Stimulated activated CD8-positive, alpha-beta memory T cell treated with anti-CD3 and anti-CD28 coated beads, Interleukin-2, amount 100 ng/mL, for 48 hours (primary cell): ENCODE data around the gene FNDC11.
A peak's percentile ranks its signal among the peaks of the same experiment; 100 is the strongest.
"Not testable (repeated sequence)": the region's sequence is repeated elsewhere in the genome, so short reads cannot be mapped to it uniquely, and the experiment has no call there.

Experiments used
- DNase-seq, 2 donors: peaks; one replicate each; pipeline ENCODE4 v3.0.0-alpha.2; 2020; ENCODE audit warnings: low read depth in 2 of 2

FNDC11 gene

DNA sequence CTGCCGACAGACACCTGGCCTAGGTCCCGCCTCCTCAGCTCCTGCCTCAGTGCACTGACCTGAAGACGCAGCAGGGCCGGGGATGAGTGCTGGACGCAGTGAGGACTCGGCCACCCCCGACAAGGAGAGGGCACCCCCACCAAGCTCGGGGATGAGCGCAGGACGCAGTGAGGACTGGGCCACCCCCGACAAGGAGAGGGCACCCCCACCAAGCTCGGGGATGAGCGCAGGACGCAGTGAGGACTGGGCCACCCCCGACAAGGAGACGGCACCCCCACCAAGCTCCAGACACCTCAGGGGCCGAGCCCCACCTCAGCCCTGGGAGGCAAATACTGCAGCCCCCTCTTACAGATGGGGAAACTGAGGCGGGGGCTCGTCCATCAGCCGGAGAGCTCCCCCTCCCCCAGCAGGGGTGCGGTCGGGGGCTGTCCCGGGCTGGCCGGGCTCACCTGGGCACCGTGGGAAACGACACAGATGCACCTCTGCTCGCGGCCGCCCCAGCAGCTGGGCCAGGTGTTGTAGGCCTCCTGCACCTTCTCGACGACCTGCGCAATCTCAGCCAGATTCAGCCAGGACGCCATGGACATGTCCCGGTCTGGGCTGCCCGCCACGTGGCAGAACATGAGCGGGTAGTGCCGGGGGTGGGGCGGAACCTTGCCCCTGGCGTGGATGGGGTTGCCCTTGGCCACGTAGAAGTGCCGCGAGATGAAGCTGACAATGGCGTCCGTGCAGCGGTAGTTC lies 12.6 kb downstream of the FNDC11 start:
- no peak for DNase-seq

DNA sequence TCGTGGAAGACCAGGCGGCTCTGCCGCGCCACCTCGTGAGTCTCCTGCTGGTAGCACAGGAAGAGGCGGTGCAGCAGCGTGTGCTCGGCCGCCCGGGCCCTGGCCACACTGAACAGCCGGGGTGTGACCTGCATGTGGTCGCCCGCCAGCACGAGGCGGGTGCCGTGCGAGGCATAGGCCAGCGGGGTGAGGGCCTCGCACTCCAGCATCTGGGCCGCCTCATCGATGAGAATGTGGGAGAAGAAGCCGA lies 13.1 kb downstream of the FNDC11 start:
- no peak for DNase-seq

DNA sequence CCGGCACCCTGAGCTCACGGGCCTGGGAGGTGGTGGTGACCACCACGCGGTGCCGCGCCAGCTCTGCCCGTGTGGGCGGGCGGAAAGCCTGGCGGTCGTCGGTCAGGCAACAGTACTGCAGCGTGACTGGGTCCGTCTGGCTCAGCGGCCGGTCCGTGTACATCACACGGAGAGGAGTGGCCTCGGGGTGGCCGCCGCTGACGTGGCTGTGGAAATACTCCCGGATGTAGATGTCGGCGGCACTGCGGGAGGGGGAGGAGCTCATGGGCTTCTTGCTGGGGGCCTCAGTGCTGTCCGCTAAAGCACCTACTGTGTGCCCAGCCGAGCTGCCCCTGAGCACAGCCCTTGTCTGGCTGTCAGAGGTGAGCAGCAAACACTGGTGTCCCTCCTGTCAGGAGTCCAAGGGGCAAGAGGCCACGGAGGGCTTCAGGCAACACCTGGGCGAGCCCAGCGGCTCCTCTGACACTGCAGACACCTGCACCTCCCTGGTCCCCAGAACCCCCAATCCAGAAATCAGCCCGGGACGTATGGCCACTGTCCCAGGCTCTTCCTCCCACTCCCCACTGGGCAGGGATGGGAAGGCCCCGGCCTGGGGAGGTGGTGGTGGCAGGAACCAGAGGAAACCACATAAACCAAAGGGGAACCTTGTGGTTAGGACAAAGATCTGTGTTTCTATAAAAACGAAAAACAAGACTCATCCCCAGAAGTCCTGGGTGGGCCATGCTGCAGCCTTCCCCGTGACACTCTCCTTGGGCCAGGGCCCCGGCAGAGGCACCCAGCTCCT lies 13.6 kb downstream of the FNDC11 start:
- peak; percentile 39 to 46 for DNase-seq

DNA sequence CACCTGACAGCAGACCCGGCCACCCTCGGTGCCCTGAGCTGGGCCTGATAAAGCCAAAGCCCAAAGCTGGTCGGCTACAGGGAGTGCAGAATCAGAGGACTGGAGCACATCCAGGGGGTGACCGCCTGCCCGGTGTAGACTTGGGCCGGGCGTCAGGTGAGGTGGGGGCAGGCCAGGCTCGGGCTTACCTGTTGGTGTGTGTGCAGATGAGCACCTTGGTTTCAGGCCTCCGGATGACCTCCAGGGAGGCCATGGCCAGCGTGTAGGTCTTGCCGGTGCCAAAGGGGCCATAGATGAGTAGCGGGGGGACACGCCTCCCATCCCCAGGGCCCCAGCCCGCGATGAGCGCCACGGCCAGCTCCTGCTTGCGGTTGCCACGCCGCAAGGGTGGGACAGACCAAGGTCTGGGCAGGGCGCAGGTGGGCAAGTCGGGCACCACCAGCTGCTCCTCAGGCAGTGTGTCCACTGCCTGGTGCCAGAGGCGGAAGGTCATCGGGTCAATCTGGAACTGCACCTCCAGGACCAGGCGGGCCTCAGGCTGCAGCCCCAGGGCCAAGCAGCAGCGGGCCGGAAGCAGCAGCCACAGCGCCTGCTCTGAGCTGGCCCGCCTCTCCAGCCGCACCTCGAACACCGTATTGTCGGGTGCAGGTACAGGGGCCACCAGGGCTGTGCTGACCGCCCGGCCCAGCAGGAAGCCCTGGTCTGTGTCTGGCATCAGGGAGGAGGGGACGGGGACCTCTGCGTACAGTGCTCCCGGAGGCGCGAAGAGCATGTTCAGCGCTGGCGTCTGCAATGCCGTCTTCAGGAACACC lies 14.4 kb downstream of the FNDC11 start:
- no peak for DNase-seq

DNA sequence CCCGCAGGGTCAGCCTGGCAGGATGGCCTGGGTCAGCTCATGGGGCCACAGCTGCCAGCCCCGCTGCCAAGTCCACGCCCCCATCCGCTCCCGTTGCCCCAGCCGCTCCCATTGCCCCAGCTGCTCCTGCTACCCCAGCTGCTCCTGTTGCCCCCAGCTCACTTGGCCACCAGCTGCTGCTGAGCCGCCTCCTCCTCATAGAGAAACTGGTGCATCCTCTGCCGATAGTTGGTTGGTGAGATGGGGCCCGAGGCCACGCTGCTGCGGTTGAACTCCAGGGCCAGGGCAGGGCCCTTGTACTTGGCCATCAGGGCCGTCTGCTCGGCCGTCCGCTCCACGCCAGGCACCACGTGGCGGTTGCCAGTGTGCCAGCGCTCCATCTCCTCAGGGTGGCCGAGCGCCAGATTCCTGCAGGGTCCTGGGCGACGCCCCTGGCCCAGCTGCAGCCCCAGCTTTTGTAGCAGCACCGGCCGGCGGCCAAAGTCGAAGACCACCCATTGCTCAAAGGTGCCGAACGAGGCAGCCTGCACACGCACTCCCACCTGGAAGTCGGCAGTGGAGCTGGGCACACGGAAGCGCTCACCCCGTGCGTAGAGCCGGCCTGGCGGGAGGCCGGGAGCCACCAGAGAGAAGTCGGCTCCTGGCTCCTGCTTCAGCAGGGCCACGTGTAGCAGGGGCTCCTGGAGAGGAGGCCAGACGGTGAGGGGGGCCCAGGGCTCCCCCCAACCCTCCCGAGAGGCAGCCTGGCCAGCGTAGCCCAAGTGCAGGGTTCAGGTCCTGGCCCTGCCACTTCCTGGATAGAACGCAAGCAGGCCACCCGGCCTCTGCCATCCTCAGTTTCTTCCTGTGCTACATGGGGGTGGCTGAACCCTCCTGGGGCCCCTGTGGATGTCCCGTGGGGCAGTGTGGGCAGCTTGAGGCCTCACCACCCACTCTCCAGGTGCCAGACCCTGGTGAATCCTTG lies 15.3 kb downstream of the FNDC11 start:
- no peak for DNase-seq

DNA sequence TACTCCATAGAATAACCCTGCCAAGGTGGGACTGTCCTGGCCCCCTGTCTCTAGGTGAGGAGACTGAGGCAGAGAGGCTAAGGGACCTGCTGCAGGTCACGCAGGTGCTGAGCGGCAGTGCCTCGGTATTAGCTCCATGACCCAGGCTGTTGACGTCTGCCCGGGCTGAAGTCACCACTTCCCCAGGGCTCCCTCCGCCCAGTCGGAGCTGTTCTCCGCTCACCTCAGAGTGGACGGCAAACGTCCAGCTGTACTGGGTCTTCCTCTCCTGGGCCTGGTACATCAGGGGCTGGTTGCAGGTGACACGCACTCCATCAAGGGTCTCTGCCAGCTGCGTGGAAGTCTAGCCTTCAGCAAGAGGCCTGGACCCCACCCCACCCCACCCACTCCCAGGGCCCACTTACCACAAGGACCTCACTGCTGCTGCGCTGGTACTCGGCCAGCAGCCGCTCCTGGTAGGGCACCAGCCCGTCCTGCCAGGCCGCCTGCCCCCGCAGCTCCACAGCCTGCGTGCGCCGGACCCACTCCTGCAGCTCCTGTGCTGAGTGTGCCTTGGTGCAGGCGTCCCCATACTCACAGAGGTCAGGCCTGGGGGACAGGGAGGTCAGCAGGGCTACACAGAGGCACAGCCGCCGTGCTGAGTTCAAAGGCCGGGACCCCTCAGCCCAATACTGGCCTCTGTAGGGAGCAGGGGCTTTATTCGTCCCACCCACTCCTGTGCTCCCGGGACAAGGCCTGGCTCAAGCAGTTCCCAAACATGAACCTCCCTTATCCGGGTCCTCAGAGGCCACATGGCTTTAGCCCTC lies 16.5 kb downstream of the FNDC11 start:
- no peak for DNase-seq

DNA sequence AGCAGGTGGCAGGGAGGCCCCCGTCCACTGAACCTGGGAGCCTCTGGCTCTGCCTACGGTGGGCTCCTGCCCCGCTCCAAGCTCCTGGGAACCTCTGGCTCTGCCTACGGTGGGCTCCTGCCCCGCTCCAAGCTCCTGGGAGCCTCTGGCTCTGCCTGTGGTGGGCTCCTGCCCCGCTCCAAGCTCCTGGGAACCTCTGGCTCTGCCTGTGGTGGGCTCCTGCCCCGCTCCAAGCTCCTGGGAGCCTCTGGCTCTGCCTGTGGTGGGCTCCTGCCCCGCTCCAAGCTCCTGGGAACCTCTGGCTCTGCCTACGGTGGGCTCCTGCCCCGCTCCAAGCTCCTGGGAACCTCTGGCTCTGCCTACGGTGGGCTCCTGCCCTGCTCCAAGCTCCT lies 17.1 kb downstream of the FNDC11 start:
- not testable (repeated sequence) for DNase-seq

DNA sequence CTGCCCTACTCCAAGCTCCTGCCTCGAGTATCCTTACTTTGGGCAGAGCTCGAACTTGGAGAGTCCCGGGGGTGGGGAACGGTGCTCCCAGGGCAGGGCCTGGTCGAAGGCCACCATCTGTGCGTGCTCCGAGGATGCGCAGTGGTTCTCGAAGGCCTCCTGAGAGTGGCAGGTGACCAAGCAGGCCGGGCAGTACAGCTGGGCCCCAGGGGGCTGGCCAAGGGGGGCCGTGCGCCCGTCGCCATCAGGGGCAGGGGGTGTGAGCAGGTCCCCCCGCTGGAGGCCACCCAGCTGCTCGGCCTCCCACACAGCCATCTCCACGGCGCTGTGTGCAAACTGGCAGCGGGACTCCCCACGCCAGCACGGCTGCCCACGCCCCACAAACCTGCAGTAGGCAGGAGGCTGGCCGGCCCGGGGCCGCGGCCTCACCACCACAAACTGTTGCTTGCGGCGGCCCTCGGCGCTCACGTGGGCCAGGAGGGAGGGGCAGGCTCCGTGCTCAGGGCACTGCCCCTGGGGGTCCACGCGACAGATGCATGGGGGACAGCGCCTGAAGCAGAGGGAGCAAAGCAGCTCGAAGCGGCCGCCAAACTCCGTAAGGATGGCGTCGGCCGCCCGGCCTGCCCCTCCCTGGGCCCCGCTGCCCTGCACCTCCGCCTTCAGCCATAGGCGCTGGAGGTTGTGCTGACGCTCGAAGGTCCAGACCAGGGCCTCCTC lies 18.3 kb downstream of the FNDC11 start:
- DNase-seq, result no peak

DNA sequence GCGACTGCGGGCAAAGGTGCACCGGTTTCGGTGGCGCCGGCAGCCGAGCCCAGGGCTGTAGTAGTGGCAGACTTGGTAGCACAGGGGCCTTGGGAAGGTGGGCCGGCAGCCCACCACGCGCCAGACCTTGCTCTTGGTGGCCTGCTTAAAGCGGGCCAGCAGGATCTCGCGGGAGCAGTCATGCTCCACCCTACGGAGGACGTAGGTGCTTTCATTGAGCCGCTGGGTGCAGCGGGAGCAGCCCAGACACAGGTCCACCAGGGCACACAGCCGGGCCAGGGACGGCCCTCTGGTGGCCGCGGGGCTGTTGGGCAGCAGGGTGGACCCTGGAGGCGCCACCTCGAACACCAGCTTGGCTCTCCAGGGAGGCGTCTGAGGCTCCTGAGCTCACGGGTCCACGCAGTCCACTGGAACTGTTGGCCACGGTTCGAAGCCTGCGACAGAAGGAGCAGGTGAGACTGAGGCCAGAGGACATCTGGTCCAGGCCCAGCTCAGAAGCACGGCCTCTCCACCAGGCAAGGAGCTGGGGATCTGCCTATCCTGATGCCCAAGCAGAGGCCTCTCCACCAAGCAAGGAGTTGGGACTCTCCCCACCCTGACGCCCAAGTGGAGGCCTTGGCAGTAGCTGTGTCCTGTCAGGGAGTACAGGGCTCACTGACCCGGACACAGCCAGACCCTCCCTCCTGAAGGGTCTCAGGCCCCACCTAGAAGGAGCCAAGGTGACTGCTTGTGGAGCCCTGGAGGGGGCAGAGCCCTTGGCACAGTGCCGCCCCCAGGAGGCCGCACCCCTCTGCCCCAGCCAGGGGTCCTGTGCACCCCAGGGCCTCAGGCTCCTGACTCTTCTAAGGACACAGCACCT lies 19.1 kb downstream of the FNDC11 start:
- no peak for DNase-seq

DNA sequence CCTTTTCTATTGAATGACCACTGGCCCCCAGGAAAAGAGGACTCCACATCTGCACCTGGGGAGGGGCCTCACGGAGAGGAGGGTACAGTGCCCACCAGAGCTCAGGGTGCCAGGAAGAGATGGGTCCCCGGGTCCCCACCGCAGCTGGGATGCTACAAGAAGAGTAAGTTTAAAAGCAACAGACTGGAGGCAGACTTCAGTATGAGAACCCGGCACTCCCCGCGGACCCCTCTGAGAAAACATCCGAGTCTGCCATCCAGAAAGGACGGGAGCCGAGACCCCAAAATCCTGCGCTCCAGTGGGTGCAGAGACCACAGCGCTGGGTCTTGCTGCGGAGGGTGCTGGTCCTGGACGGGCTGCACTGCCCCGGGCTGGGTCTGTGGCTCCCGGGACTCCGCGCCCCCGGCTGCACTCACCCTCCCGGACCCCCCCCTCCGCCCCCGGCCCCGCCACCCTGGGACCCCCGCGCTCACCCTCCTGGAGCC lies 19.7 kb downstream of the FNDC11 start:
- no peak for DNase-seq

DNA sequence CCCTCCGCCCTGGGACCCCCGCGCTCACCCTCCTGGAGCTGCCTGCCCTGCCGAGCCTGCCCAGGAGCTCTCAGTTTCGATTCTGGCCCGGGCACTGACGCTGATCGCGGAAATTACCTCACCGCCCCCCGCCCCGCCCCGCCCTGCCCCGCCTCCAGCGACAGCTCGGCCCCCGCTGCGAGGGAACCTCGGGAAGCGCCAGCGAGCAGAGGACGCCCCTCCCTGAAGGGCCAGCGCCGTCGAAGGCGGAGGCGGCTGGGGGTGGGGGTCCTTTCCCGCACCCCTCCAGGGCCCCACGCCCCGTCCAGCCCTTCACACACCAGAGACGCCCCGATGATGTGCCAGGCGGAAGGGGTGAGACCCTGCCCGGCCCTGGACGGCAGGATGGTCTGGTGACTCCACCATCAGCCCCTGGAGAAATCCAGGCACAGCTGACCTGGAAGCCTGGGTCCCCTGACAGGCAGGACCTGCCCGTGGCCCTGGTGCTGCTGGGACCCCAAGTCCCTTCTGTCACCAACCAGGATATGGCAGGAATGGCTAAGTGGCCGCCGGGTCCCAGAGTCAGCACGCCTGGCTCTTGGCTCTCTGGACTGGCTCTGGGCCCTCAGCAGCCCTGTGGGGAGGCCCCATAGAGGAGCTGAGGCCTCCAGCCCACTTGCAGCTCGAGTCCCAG lies 20.3 kb downstream of the FNDC11 start, which contains the start of gene HELZ2:
TSS of gene HELZ2 (minus strand) at position 84 of the 673 bp plus-strand sequence. CDS start 1,854 bp downstream, outside the sequence.
- DNase-seq, result peak; percentile 34 to 41

DNA sequence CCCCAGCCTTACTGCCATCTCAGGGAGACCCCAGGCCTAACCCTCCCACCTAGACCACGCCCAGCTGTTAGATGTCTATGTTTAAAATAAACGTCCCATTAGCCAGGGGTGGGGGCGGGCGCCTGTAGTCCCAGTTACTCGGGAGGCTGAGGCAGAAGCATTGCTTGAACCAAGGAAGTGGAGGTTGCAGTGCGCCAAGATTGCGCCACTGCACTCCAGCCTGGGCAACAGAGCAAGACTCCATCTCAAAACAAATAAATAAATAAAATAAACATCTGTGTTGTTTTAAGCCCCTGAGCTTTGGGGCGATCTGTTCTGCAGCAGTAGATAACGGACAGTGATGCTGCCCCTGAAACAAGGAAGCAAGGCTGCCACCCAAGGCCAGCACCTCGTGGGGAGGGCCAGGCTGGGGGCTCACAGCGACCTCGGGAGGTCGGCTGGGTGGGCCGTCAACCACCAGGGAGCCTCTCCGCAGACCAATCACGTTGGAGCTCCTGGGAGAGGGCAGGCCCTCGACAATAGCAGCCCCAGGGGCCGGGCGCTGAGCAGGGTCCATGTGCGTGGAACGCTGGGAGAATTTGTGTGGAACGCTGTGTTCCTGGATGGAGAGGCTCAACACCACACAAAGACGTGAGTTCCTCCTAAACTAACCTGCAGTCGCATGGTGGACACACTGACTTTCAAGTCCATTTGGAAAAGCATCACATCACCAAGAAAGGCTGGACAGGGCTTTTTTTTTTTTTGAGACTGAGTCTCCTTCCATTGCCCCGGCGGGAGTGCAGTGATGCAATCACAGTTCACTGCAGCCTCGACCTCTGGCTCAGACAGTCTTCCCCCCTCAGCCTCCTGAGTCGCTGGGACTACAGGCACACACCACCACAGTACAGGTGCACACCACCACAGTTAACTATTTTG lies 21.1 kb downstream of the FNDC11 start:
- DNase-seq, result no peak

DNA sequence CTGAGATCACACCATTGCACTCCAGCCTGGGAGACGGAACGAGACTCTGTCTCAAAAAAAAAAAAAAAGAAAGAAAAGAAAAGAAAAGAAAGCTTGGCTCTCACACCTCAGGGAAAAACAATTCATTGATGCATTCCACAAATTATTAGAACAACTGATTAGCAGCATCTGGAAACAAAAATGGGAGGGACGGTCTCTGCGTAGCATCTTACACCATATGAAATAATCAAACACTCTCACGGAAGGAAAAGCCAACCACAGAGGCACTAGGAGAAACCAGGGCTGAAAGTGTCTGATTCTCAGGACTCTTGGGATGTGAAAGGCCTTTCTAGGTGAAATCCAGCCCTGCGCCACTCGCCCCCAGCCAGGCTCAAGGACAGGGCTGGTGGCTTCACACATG lies 22.4 kb downstream of the FNDC11 start:
- DNase-seq, result no peak

DNA sequence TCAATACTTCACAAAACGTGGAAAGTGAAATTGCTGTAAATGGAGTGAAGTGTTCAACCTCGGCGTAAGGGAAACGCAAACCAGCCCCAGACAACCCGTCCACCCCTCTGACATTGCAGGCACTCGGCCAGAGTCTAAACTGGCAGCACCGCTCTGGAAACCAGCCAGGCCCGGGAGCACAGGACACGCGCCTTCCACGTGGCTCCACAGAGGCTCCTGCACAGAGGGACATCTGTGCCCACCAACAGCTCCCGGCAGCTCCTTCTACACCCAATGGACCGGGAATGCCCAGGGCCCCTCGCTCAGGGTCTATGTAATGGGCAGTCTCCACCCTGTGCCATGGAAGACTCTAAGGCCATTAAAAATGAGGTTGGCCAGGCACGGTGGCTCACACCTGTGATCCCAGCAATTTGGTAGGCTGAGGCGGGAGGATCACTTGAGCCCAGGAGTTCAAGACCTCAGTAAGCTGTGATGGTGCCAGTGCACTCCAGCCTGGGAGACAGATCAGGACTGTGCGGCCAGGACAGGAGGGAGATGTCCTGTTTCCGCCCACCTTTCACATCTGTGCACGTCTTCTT lies 23.4 kb downstream of the FNDC11 start:
- no peak for DNase-seq

DNA sequence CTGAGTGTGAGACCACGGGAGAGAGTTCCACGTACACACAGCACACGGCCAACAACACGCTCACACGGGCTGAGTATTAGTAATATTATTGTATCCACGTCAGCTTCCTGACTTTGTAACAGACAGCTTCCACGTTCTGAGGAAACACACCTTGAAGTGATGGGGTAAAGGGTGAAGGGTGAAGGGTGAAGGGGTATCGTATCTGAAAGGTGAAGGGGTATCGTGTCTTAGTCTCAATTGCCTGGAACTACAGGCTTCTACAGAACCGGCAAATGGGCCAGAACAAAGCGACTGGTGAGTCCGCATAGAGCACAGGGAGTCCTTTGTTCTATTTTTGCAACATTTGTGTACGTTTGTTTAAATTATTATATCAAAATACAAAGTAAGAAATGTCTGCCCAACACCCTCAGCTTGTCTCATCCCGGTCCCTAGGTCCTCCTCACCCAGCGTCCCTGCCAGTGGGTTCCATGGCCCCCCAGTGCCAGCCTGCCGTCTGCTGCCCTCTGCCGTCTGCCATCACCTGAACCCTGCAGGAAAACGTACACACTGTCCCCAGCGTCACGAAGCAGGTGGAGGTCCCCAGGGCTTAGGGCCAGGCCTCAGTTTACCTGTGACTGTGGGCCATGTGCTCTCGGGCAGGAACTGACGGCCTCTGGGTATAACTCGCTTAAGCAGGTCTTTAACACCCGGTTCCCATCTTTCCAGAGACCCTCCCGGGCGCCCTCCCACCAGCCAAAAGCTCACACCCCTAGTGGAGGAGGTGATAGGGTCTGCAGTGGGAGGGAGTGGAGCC lies 24.5 kb downstream of the FNDC11 start:
- DNase-seq, result no peak
